Pons (tissue), 1 donor: ENCODE measurements around the gene KIF18A.

Experiments used
- DNase-seq: peaks from one replicate; pipeline ENCODE4 v3.0.0-alpha.2; 2016; ENCODE audit warnings: low spot score

Gene KIF18A

DNA sequence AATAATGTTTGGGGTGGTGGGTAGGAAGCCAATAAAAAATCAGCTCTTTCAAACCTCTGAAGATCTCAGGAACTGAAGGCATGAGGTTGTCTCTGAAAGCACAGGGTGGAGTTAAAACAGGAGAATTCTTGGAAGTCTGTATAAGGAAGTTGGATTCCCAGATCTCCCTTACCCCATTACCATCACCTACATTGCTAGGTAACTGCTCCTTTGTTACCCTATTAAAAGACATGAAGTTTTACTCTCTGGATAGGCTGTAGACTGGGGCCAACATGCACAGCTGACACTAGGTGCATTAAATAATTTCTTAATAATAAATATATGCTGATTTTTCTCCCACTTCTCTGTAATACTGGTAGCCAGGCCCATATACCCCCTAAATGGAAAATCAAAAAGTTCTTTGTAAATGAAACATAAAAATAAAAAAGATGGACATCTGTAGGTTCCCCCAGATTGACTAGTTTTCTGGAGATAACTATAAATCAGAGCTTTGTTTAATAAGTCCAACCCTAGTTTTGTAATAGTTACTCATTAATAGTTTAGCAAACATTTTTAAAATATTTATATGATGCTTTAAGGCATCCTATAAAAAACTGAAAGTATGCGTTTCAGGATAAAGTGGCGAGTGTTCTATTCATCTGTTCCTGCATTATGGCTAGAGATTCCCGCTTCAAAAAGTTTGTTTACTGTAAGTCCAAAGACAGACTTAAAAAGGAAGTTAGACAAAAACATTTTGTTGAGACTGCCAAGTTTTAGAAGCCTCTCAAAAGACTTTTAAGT lies 63.8 kb downstream of the KIF18A start:
- no peak for DNase-seq

- no peak for DNase-seq
Measured at GRCh38 chr11:28040384-28040783, 67.6 kb downstream of the KIF18A start.

DNA sequence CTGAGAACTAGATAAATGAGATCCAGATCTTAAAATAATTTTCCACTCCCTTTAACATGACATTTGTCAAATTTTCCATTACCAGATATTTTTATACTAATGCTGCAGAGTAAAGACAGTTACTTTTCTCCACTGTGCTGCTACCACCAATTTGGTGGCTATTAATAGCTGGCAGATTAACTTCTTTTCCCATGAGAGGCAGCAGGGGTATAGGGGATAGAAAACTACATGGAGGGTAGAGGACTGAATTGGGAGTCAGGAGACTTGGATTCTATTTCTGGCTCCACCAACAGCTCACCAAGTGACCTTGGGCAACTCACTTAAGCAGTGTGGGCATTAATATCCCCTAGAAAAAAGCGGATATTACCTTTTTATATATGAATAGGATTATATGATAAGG lies 69.2 kb downstream of the KIF18A start:
- no peak for DNase-seq

GRCh38 chr11:28026634-28027290 lies 81.2 kb downstream of the KIF18A start:
- no peak for DNase-seq

GRCh38 chr11:28017816-28018215 lies 90.1 kb downstream of the KIF18A start:
- DNase-seq = no peak

- DNase-seq = no peak
Measured at GRCh38 chr11:28011813-28012212, 96.1 kb downstream of the KIF18A start.

DNA sequence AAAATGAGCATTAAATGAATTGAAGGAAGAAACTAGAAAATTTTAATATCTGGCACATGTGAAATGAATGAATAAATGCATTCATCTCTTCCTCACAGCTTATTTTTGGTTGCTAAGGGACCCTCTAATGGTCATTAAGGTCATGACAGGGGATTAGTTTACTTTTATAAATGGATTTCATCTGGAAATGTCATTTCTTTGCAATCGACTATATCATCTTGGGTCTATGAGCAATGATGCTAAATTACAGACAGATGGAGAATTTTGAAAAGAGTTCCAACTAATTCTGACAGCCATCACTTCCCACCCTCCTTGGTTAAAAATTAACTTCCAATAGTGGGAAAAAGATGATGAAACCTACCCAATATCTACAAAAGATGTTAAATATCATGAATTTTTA lies 98.0 kb downstream of the KIF18A start:
- DNase-seq = no peak

DNA sequence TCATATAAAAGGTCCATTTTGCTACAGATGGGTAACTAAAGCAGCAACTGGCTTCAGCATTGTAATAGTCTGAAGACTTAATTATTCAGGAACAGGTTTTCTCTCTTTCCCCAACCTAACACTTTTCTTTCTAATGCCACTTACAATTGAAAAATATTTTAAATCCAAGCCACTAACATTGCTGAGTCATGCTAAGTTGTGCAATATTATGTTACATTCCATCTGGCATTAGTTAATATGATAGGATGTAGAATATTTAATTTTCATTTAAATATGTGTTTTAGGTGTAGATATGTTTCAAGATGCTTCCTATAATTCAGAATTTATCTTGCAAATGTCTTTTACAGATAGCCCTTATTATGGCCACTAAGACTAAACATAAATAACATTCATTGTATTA lies 98.6 kb downstream of the KIF18A start:
- DNase-seq = no peak

- DNase-seq = no peak
Measured at GRCh38 chr11:28003615-28004014, 104.3 kb downstream of the KIF18A start.

GRCh38 chr11:27998552-27998951 lies 109.4 kb downstream of the KIF18A start:
- DNase-seq = no peak

GRCh38 chr11:27997344-27997743 lies 110.6 kb downstream of the KIF18A start:
- no peak for DNase-seq

GRCh38 chr11:27996066-27996465 lies 111.9 kb downstream of the KIF18A start:
- no peak for DNase-seq

- no peak for DNase-seq
Measured at GRCh38 chr11:27995083-27995482, 112.9 kb downstream of the KIF18A start.

DNA sequence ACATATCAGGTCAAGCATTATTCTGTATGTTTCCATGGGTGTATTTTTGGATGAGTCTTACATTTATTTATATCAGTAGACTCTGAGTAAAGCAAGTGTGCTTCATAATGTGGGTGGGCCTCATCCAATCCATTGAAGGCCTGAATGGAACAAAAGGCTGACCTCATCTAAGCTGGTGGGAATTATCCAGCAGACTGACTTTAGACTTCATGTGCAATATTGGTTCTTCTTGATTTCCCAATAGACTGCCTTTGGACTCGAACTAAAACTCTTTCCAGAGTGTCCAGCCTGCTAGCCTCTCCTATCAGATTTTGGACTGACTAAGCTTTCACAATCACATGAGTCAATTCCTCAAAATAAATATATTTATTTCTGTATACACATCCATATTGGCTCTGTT lies 116.2 kb downstream of the KIF18A start:
- DNase-seq = no peak

- no peak for DNase-seq
Measured at GRCh38 chr11:27977527-27977926, 130.4 kb downstream of the KIF18A start.

DNA sequence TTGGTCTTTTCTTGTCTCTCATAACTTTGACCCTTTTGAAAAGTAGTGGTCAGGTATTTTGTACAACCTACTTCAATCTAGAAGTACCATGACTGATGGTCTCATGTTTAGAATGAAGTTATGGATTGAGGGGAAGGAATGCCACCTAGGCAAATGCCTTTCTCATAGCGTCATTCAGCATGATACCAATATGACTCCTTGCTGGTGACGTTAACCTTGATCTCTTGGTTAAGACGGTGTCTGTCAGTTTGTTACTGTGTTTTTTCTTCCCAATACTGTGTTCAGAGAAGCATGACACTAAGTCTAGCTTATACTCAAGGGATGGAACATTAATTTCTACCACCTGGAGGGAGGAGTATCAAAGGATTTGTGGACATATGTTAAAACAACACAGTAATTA lies 130.9 kb downstream of the KIF18A start:
- no peak for DNase-seq

GRCh38 chr11:27976262-27976661 lies 131.7 kb downstream of the KIF18A start:
- DNase-seq = no peak

GRCh38 chr11:27973851-27974536 lies 134.0 kb downstream of the KIF18A start:
- DNase-seq = no peak

DNA sequence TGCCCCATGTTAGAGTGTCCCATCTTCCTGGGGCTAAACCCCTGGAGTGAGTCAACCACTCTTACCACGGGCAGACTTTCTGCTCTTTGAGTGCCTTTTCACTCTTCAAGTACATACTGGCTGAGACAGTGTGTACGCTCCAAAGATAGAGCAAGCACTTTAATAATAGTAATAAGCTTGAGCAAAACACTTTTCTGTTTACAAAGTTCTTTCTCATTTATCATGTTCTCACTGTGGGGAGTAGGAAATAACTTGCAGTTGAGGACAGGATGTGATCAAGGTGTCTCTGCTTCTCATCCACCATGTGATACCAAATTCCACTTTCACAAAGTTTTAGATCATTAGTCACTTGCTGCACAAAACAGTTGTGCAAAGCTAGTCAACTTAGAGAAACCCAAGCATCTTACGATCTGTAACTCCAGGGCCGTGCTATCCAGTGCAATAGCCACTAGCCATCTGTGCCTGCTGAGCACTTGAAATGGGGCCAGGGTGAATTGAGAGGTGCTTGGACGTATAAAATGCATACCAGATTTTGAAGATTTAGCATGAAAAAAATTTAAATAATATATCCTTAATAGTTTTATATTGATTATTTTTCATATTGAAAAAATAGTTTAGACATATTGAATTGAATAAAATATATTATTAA lies 135.3 kb downstream of the KIF18A start:
- DNase-seq = no peak

DNA sequence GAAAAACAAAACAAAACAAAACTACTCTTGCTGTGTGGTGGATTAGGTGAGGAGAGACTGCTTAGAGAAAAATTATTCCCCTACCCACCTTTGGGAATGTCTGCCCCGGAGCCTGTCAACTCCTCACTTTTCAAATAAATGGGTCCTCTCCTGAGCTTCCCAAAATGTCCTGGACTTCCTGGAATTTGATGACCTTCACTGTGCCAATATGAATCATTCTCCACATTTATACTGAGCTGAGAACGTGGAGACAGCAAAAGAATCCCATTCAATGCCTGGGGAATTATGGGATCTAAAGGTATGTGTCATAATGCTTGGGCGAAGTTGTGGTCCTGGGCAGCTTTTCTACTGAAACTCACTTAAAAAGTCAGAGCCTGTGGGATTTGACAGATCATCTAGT lies 136.8 kb downstream of the KIF18A start:
- no peak for DNase-seq
